GM10248 (cell line): ENCODE results near the gene PROZ.

Experiments
- CTCF ChIA-PET: fragments of 300-600 bp; sonication (Branson Sonifier 250); formaldehyde crosslinking; extraction: SDS; loops from one replicate; lab custom pipeline; 2021; ENCODE audit warnings: antibody characterized with exemption; lab: Yijun Ruan, JAX
- POLR2A ChIA-PET: fragments of 350-650 bp; sonication (Branson Sonifier 250); formaldehyde crosslinking; extraction: SDS; loops from one replicate; lab custom pipeline; 2020; ENCODE audit warnings: antibody characterized with exemption; lab: Yijun Ruan, JAX
- DNase-seq: peaks from one replicate; pipeline ENCODE4 v3.0.0; 2012; ENCODE audit errors: extremely low spot score
- CTCF ChIP-seq: IDR thresholded peaks from 2 replicates; pipeline ENCODE4 v1.5.1; 2012; ENCODE audit warnings: mild to moderate bottlenecking, low read depth; ENCODE audit errors: extremely low read depth, missing control alignments, control extremely low read depth

The PROZ gene

GRCh38 chr13:113143466-113144254 is 14.8 kb upstream of the PROZ start:
- CTCF ChIA-PET = no interaction called here
- POLR2A ChIA-PET = no interaction called here
- TF ChIP-seq CTCF = no peak
- no peak for DNase-seq

- POLR2A ChIA-PET = no interaction called here
Observed at GRCh38 chr13:113144255-113144629, 14.2 kb upstream of the PROZ start.

GRCh38 chr13:113145496-113145895 is 13.0 kb upstream of the PROZ start:
- ChIA-PET POLR2A (no interaction called here), CTCF (no interaction called here)
- DNase-seq = no peak
- no peak for TF ChIP-seq CTCF

More at GRCh38 chr13:113144255-113144629, 14.2 kb upstream of the PROZ start:
- CTCF ChIA-PET = no interaction called here
- TF ChIP-seq CTCF = no peak
- no peak for DNase-seq

GRCh38 chr13:113145911-113146598 is 12.4 kb upstream of the PROZ start:
- POLR2A ChIA-PET = no interaction called here
- no peak for TF ChIP-seq CTCF
- no peak for DNase-seq
- CTCF ChIA-PET = no interaction called here

- ChIA-PET POLR2A (no interaction called here), CTCF (no interaction called here)
- no peak for TF ChIP-seq CTCF
Observed at GRCh38 chr13:113146750-113147149, 11.7 kb upstream of the PROZ start.

GRCh38 chr13:113147206-113147605 is 11.2 kb upstream of the PROZ start:
- TF ChIP-seq CTCF = no peak
- ChIA-PET CTCF (no interaction called here), POLR2A (no interaction called here)
- no peak for DNase-seq

More at GRCh38 chr13:113146750-113147149, 11.7 kb upstream of the PROZ start:
- DNase-seq = no peak
